ENCODE results near the gene TECPR1.
A peak's percentile ranks its signal among the peaks of the same experiment; 100 is the strongest.

TECPR1 gene

DNA sequence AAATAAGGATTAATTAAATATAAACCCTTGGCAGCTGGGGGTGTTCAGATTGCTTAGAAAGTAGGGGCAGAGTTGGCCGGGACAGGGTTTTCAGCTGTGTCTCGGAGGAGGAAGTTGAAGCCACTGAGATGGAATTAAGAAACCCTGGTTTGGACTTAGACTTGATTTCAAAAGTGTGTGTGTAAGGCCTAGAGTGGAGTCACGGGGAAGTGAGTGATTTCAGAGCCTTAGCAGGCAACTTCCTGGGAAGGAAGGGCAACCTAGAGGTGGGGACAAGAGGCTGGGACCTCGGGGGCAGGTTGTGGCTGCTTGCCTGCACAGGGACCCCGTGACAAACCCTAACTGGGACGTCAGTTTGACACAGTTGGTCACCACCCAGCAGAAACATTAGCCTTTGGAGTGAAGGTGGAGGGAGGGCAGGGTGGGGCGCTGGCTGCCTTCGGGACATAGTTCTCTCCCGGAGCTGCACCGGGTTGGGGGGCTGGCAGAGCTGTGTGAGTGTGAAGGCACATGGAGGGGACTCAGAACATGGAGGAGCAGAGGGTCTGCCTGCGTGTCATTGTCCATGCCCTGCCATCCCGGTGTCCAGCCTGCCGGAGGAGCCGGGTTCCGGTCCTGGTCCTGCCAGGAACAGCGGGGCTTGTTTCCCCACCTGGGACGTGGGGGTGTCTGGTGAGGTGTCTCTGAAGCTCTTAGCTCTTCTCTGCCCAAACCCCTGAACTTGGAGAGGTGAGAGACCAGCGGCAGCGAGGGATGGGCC lies 31.3 kb upstream of the TECPR1 start:
- DNase-seq: peak; percentile 74

- no peak for DNase-seq
Measured at GRCh38 chr7:98282703-98283102, 30.7 kb upstream of the TECPR1 start.

GRCh38 chr7:98281757-98282606 lies 29.9 kb upstream of the TECPR1 start:
- DNase-seq: no peak

- no peak for DNase-seq
Measured at GRCh38 chr7:98280791-98281756, 29.0 kb upstream of the TECPR1 start, which contains the start of gene BRI3. Gene BRI3, plus strand, starts transcription at chr7:98281686. Its CDS starts 110 bp downstream, at chr7:98281796.

- DNase-seq: no peak
Measured at GRCh38 chr7:98280296-98280695, 28.3 kb upstream of the TECPR1 start.

- DNase-seq: no peak
Measured at GRCh38 chr7:98278936-98279335, 26.9 kb upstream of the TECPR1 start.

GRCh38 chr7:98278408-98278807 lies 26.4 kb upstream of the TECPR1 start:
- DNase-seq: no peak

DNA sequence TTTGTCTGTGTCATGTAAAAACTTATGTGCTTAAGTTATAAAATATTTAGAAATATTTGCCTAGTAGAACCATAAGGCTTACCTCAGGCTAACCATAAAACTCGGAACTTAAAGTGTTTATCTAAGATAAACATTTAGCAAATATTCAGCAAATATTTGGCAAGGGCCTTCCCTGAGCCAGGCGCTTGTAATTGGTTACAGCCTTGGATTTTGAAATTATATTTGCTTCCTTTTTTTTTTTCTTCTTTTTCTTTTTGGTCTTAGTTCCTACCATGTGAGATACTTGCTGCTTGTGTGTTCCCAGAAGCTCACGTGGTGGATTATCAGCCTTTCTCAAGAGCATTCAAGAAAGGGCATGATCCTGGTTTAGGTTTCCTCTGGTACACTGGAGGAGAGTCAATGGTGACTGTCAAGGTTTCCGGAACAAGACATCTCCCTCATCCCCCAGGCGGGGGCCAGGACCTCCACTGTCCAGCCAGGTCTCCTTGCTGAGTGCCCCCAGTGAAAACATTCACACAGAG lies 24.3 kb upstream of the TECPR1 start:
- DNase-seq: peak; percentile 9

DNA sequence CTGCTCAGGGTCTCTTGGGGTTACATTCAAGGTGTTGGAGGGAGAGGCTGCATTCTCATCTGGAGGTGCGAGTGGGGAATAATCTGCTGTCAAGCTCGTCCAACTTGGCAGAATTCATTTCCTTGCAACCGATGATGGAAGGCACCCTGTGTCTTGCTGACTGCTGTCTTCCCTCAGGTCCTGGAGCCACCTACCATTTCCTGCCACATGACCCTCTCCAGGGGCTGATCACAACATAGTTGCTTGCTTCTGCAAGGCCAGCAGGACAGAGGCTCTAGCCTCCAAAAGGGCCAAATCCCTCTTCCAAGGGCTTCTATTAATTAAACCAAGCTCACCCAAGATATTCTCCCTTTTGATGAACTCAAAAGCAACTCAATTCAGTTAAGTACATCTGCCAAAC lies 15.3 kb upstream of the TECPR1 start:
- no peak for DNase-seq

GRCh38 chr7:98266840-98267239 lies 14.8 kb upstream of the TECPR1 start:
- DNase-seq: no peak

DNA sequence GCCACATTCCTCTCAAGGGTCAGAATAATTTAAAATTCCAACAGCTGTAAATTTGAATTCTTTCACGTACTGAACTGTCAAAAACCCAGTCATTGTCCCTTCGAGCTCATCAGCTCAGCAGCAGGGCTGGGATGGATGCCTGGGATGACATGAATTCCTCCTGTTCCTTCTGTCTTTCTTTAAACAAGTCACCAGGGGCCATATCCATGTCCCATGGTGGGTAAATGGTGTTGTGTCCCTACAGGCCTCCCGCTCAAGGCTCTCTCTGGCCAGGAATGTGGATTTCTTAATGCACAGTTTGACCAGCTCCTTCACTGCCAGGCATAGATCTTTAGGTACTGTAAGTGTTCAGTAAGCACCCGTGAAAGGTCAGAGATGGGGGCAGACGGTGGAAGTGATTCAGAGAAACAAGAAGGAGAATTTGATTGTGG lies 13.8 kb upstream of the TECPR1 start:
- no peak for DNase-seq

DNA sequence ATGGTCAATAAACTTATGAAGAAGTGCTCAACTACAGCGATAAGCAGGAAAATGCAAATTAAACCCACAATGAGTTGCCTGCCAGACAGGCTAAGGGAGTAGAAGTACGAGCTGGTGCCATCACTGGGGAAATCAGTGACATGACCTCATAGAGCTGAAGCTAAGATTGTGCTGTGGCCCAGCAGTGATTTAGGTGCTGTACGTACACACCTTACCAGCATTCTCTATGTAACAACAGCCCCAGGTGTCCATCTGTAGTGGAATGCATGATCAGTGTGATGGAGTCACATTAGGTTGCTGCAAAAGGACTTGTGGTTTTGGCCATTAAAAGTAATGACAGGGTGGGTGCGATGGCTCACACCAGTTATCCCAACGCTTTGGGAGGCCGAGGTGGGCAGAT lies 5.7 kb upstream of the TECPR1 start:
- DNase-seq: no peak

GRCh38 chr7:98256431-98256830 lies 4.4 kb upstream of the TECPR1 start:
- no peak for DNase-seq

- no peak for DNase-seq
Measured at GRCh38 chr7:98254951-98255610, 3.0 kb upstream of the TECPR1 start.

GRCh38 chr7:98254516-98254915 lies 2.5 kb upstream of the TECPR1 start:
- DNase-seq: no peak

GRCh38 chr7:98252425-98253054 lies 508 bp upstream of the TECPR1 start:
- DNase-seq: no peak

GRCh38 chr7:98251231-98251600 lies 816 bp downstream of the TECPR1 start:
- DNase-seq: no peak

GRCh38 chr7:98250789-98251188 lies 1.2 kb downstream of the TECPR1 start:
- DNase-seq: no peak

- DNase-seq: no peak
Measured at GRCh38 chr7:98249106-98249505, 2.9 kb downstream of the TECPR1 start.

- DNase-seq: no peak
Measured at GRCh38 chr7:98248156-98248555, 3.9 kb downstream of the TECPR1 start.

DNA sequence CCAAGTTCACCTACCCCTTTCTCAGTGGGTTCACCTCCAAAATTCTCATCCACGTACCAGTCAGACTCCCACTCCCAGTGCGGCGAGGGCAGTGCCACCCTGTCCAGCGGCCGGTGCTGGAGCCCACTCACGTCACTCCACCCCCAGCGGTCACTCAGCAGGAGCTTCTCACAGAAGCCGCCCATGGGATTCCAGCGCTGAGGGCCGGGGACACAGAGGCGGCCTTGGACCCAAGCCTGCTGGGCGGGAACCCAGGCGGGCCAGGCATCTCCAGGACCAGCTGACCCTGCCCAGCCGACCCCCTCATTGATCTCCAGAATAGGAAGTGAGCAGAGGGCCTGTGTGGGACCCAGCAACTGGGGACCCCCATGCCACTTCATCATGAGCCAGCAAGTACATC lies 7.2 kb downstream of the TECPR1 start:
- DNase-seq: no peak

DNA sequence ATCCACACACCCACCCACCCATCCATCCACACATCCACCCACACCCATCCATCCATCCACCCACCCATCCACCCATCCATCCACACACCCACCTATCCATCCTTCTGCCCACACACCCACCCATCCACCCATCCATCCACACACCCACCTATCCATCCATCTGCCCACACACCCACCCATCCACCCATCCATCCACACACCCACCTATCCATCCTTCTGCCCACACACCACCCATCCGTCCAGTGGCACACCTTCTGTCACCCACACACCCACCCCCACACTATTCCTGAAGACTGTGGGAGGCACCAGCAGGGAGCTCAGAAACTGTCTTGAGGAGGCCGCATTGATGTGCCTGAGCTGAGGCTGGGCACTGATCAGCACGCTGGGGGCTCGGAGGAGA lies 9.1 kb downstream of the TECPR1 start:
- DNase-seq: no peak
